Measurements from ENCODE around the gene VSTM2L.

Gene VSTM2L

DNA sequence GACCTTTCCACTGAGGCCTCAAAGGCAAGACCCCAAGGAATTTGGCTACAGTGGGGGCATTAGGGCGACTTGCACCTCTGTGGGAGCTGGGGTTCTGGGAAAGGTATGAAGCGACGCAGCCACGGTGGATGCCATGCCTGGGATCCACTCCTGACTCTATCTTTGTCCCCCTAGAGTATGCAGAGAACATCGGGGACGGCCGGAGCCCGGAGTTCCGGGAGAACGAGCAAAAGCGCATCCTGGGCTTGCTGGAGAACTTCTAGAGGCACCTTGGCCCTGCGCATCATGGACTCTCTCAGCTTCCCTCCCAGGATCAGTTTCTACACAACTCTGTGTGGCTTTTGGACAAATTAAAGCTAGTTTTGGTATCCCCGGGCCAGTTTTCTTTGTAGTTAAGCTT lies 31.2 kb upstream of the VSTM2L start:
- no peak overlapping the region for H3K4me3 ChIP-seq (ENCODE audit: low read length)
- TF ChIP-seq, protein P1, sequence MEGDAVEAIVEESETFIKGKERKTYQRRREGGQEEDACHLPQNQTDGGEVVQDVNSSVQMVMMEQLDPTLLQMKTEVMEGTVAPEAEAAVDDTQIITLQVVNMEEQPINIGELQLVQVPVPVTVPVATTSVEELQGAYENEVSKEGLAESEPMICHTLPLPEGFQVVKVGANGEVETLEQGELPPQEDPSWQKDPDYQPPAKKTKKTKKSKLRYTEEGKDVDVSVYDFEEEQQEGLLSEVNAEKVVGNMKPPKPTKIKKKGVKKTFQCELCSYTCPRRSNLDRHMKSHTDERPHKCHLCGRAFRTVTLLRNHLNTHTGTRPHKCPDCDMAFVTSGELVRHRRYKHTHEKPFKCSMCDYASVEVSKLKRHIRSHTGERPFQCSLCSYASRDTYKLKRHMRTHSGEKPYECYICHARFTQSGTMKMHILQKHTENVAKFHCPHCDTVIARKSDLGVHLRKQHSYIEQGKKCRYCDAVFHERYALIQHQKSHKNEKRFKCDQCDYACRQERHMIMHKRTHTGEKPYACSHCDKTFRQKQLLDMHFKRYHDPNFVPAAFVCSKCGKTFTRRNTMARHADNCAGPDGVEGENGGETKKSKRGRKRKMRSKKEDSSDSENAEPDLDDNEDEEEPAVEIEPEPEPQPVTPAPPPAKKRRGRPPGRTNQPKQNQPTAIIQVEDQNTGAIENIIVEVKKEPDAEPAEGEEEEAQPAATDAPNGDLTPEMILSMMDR (IDR thresholded peaks at IDR 0.05; ENCODE audit: insufficient read depth, low read depth, low read length, missing control alignments), result no peak
- DNase-seq (ENCODE audit: low read depth), result no peak

DNA sequence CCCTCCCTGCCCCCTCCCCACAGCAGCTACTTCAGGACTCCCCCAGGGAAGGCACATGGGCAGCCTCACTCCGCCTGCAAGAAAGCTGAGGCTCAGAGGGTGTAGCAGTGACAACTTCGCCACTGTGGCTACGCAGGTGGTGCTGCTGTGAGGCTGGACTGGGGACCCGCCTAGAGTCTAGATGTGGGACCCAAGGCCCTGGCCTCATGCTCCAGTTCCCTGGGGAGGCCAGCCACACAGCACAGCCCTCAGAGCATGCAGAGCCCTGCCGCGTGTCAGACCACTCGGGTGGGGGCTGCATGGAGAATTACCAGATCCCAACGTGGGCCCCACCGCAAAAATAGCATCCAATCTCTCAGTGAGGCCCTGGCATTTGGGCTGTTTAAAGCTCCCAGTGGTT lies 30.8 kb upstream of the VSTM2L start:
- H3K4me3 ChIP-seq (ENCODE audit: low read length), result no peak overlapping the region
- TF ChIP-seq, protein P1 (IDR thresholded peaks at IDR 0.05; ENCODE audit: insufficient read depth, low read depth, low read length, missing control alignments), result no peak
- DNase-seq (ENCODE audit: low read depth), result no peak

DNA sequence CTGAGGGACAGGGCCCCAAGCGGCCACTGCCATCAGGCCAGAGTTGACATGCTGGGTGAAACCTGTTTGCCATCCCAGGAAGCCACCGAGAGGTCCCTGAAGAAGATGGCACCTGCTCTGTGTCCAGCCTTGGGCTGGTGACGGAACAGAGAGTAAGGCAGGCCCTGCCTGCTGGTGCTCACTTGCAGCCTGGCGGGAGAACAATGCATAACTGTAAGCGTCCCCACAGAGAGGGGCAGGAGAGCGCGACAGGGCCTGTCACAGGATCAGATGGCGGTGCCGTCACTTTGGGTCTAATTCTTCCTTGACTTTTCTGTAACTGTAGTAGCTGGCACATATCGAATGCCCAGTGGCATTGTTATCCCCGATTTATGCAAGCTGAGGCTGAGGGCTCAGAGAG lies 29.0 kb upstream of the VSTM2L start:
- TF ChIP-seq, protein P1 (IDR thresholded peaks at IDR 0.05; ENCODE audit: insufficient read depth, low read depth, low read length, missing control alignments), result no peak
- no peak overlapping the region for H3K4me3 ChIP-seq (ENCODE audit: low read length)
- DNase-seq (ENCODE audit: low read depth), result no peak

DNA sequence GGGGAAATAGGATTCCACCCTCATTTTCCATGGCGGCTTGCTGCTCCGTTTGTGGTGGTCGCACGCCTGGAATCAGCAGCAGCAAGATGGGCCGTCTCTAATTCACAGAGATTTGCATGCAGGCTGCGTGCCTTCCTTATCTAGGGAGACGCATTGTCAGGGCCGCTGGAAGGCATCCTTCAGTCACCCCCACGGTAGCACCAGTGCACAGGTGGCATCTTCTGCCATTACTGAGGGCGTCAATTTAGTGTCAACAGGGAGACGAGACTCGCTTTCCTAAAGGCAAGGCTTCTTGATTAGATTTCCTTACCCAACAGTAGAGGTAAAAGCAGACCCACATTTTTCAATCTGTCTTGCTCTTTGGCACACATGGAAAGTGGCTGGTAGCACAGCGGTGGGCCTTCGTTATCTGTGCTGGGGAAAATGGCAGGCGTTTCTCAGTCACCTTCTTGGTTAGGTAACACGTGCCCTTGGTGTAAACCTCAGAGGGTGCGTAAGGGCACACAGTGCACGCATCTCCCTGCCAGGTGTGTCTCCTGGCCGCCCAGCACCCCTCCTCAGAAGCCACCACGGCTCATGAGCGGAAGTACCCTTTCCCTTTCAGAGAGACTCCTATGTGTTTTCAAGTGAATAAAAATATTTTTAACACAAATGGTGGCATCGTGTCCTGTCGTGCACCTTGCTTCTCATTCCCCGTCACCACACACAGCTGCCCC lies 27.3 kb upstream of the VSTM2L start:
- H3K4me3 ChIP-seq (ENCODE audit: low read length), result no peak overlapping the region
- TF ChIP-seq, protein P1 (IDR thresholded peaks at IDR 0.05; ENCODE audit: insufficient read depth, low read depth, low read length, missing control alignments), result no peak
- DNase-seq (ENCODE audit: low read depth), result no peak

DNA sequence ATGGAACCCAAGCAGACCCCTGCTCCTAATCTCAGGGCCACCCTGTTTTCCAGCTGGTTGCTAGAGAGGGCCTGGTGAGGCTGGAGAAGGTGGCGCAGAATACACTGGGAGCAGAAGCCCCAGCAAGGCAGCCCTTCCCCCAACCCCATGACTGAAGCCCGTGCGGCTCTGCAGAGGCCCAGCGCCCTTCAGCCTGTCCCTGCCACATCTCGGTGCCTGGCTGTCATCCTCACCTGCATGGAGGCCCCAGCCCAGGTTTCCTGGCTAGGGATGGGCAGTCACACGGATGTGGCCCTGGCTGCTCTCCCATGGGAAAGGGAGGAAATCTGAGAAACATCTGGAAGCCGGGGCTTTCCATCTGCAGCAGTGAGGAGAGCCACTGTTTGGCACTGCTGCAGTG lies 26.1 kb upstream of the VSTM2L start:
- no peak overlapping the region for H3K4me3 ChIP-seq (ENCODE audit: low read length)
- TF ChIP-seq, protein P1 (IDR thresholded peaks at IDR 0.05; ENCODE audit: insufficient read depth, low read depth, low read length, missing control alignments), result no peak
- DNase-seq (ENCODE audit: low read depth), result no peak

DNA sequence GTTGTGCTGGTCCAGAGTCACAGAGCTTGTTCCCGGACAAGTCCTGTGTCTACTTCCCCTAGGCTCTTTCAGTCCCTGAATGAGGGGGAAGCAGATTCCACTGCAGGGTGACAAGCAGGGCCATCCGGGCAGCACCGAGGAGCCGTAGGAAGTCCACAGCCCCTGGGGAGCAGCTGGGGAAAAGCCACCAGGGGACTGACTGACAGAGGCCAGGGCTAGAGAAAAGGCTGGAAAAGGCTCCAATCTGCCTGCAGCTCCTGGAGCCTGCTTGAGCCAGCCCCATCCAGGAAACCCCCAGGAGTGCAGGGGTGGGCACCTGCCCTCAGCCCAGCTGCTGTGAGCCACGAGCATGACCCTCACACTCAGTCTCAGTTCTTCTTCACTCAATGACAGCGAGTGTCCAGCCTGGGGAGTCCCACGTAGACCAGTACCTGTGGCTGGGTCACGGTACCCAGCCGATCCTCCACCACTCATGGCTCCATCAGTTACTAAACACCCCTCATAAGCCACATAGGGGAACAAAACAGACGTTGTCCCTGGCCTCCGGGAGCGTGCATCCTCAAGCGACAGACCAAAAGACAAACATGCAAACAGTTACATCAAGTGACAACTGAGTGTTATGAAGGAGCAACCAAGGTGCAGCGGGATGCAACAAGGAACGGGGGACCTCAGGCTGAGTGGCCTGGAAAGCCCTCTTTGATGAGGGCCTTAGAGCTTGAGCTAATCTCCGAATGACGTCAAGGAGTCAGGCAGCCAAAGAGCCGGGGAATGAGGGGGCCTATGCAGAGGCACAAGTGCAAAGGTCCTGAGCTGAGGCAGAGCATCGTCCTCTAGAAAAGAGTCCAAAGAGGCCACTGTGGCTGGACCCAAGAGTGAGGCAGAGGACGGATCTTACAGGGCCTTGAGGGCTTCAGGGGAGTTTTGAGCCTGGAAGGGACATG lies 24.8 kb upstream of the VSTM2L start:
- DNase-seq (ENCODE audit: low read depth), result no peak
- TF ChIP-seq, protein P1 (IDR thresholded peaks at IDR 0.05; ENCODE audit: insufficient read depth, low read depth, low read length, missing control alignments), result no peak
- no peak overlapping the region for H3K4me3 ChIP-seq (ENCODE audit: low read length)

Data from epithelial cell of esophagus (primary cell).